DND-41 (cell line): Measurements from ENCODE around the gene INSM2.

ENCODE experiments used
- EZH2 ChIP-seq: IDR thresholded peaks from 3 replicates; pipeline ENCODE4 v1.6.1; 2012; ENCODE audit warnings: borderline replicate concordance, low read depth, mild to moderate bottlenecking, moderate library complexity, low read length, inconsistent platforms; ENCODE audit not compliant: severe bottlenecking
- TF ChIP-seq, protein P1 (sequence below): IDR thresholded peaks from 2 replicates; pipeline ENCODE4 v1.5.1; 2012; ENCODE audit warnings: borderline replicate concordance, low read length, moderate library complexity, mild to moderate bottlenecking; ENCODE audit not compliant: poor library complexity, severe bottlenecking; ENCODE audit errors: extremely low read depth

DNA sequence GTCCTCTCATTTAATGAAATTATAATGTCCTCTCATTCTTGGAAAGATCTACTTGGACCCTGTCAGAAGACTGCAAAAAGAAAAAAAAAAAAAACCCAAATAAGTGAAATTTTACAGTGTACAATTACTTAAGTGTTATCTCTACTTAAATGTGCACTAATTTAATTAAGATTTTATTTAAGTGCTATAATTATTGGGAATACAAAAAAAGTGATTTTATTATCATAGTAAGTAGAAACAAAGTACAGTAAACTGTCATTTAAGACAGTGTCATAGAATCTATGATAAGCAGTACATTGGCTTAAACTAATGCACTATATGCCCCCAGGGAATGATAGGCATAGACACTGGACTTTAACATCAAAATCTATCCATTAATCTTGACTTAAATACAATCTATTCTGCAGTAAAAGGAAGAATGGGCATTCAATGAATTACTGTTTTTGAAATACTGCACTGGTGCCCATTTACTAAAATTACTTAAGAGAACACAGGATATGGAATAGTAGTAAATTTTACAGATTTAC lies 23.3 kb downstream of the INSM2 start:
- TF ChIP-seq, protein P1, sequence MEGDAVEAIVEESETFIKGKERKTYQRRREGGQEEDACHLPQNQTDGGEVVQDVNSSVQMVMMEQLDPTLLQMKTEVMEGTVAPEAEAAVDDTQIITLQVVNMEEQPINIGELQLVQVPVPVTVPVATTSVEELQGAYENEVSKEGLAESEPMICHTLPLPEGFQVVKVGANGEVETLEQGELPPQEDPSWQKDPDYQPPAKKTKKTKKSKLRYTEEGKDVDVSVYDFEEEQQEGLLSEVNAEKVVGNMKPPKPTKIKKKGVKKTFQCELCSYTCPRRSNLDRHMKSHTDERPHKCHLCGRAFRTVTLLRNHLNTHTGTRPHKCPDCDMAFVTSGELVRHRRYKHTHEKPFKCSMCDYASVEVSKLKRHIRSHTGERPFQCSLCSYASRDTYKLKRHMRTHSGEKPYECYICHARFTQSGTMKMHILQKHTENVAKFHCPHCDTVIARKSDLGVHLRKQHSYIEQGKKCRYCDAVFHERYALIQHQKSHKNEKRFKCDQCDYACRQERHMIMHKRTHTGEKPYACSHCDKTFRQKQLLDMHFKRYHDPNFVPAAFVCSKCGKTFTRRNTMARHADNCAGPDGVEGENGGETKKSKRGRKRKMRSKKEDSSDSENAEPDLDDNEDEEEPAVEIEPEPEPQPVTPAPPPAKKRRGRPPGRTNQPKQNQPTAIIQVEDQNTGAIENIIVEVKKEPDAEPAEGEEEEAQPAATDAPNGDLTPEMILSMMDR = no peak
- no peak for TF ChIP-seq EZH2
